HUES64 (cell line): ENCODE data around the gene STYX.

Experiments used
- H3K27ac ChIP-seq: 2 replicates; pipeline ENCODE4 v1.7.0; 2013; ENCODE audit warnings: low read depth, low read length, inconsistent platforms
- H3K27me3 ChIP-seq: 2 replicates; pipeline ENCODE4 v1.6.1; 2013; ENCODE audit warnings: mild to moderate bottlenecking, low read length; ENCODE audit not compliant: insufficient read depth
- H3K36me3 ChIP-seq: 2 replicates; pipeline ENCODE4 v1.6.1; 2013; ENCODE audit warnings: mild to moderate bottlenecking, low read length; ENCODE audit not compliant: insufficient read depth
- H3K4me1 ChIP-seq: 2 replicates; pipeline ENCODE4 v1.6.1; 2013; ENCODE audit warnings: mild to moderate bottlenecking, low read length, moderate library complexity; ENCODE audit not compliant: insufficient read depth
- H3K4me3 ChIP-seq: 2 replicates; pipeline ENCODE4 v1.5.1; 2013; ENCODE audit warnings: mild to moderate bottlenecking, low read length, moderate library complexity
- H3K9ac ChIP-seq: 2 replicates; pipeline ENCODE4 v1.6.1; 2013; ENCODE audit warnings: mild to moderate bottlenecking, low read depth, low read length
- H3K9me3 ChIP-seq: 2 replicates; pipeline ENCODE4 v1.6.1; 2013; ENCODE audit warnings: low read depth, low read length; ENCODE audit not compliant: insufficient read depth
- WGBS: fragments of 150-250, 120-280 bp; methylation state at CpG from one replicate; pipeline ENCODE4 v1.1.7; 2013; ENCODE audit warnings: missing lambda C conversion rate; 5-methylcytosine and 5-hydroxymethylcytosine counted together

The STYX gene

GRCh38 chr14:52790756-52791222 lies 60.8 kb downstream of the STYX start:
- H3K4me3 ChIP-seq: peak overlapping the region; percentile 85
- peak overlapping the region; percentile 69 for H3K27ac ChIP-seq
- no peaks in the 10 kb centered on the region for H3K9me3 ChIP-seq
- peaks cover 5% of the 10 kb centered on the region; the same call in 1 of the 2 replicates for H3K36me3 ChIP-seq
- peaks cover 22% of the 10 kb centered on the region for H3K4me1 ChIP-seq
- 0% methylated on average over 23 of the region's 26 CpGs for WGBS
- peak overlapping the region; percentile 83 for H3K9ac ChIP-seq
- no peaks in the 10 kb centered on the region for H3K27me3 ChIP-seq

- Histone ChIP-seq H3K4me3 (peak within 1 kb of the TSS; percentile 85), H3K9me3 (no peaks in the 10 kb centered on the region), H3K4me1 (peaks cover 22% of the 10 kb centered on the region), H3K27ac (peak within 1 kb of the TSS; percentile 80), H3K36me3 (peaks cover 5% of the 10 kb centered on the region; the same call in 1 of the 2 replicates), H3K27me3 (no peaks in the 10 kb centered on the region), H3K9ac (peak within 1 kb of the TSS; percentile 83)
- WGBS: under 1% methylated on average over 74 of the region's 74 CpGs
These were observed 61.5 kb downstream of the STYX start, which contains the start of gene GNPNAT1 for GRCh38 chr14:52791223-52792096. Gene GNPNAT1, minus strand, starts transcription at chr14:52791607. Its CDS starts 6,957 bp downstream, at chr14:52784650.

GRCh38 chr14:52792097-52792415 lies 62.1 kb downstream of the STYX start:
- Histone ChIP-seq H3K36me3 (peaks cover 4% of the 10 kb centered on the region; the same call in 1 of the 2 replicates), H3K4me3 (peak overlapping the region; percentile 61), H3K4me1 (peaks cover 22% of the 10 kb centered on the region), H3K27ac (peak overlapping the region; percentile 80), H3K9ac (peak overlapping the region; percentile 66), H3K9me3 (no peaks in the 10 kb centered on the region), H3K27me3 (no peaks in the 10 kb centered on the region)
- WGBS: 83% methylated on average over 7 of the region's 7 CpGs

- Histone ChIP-seq H3K27ac (no peak overlapping the region), H3K27me3 (no peaks in the 10 kb centered on the region), H3K36me3 (no peaks in the 10 kb centered on the region), H3K9me3 (no peaks in the 10 kb centered on the region), H3K4me3 (no peak overlapping the region), H3K4me1 (peaks cover 22% of the 10 kb centered on the region), H3K9ac (no peak overlapping the region)
- 91% methylated on average over 2 of the region's 2 CpGs for WGBS
These were observed 63.1 kb downstream of the STYX start for GRCh38 chr14:52793061-52793460.

DNA sequence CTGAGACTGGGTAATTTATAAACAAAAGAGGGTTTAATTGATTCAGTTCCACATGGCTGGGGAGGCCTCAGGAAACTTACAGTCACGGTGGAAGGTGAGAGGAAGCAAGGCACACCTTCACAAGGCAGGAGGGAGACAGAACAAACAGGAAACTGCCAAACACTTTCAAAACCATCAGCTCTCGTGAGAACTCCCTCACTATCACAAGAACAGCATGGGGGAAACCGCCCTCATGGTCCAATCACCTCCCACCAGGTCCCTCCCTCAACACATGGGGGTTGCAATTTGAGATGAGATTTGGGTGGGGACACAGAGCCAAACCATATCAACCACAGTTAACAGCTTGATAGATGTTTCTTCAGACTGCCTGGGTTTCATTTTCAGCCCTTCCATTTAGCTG lies 67.7 kb downstream of the STYX start:
- Histone ChIP-seq H3K4me3 (no peak overlapping the region), H3K36me3 (no peaks in the 10 kb centered on the region), H3K9ac (no peak overlapping the region), H3K4me1 (no peaks in the 10 kb centered on the region), H3K27me3 (no peaks in the 10 kb centered on the region), H3K9me3 (no peaks in the 10 kb centered on the region), H3K27ac (no peak overlapping the region)
- WGBS: 58% methylated on average over 3 of the region's 3 CpGs

- no peaks in the 10 kb centered on the region for H3K9me3 ChIP-seq
- no peaks in the 10 kb centered on the region for H3K27me3 ChIP-seq
- no peaks in the 10 kb centered on the region for H3K36me3 ChIP-seq
- no peak overlapping the region for H3K9ac ChIP-seq
- H3K4me1 ChIP-seq: no peaks in the 10 kb centered on the region
- 94% methylated on average over 15 of the region's 15 CpGs for WGBS
- H3K4me3 ChIP-seq: no peak overlapping the region
- H3K27ac ChIP-seq: no peak overlapping the region
These were observed 68.9 kb downstream of the STYX start for GRCh38 chr14:52798826-52799225.

- Histone ChIP-seq H3K9ac (no peak overlapping the region), H3K4me1 (no peaks in the 10 kb centered on the region), H3K9me3 (no peaks in the 10 kb centered on the region), H3K27me3 (no peaks in the 10 kb centered on the region), H3K4me3 (no peak overlapping the region), H3K36me3 (no peaks in the 10 kb centered on the region), H3K27ac (no peak overlapping the region)
- WGBS: 90% methylated on average over 5 of the region's 5 CpGs
These were observed 71.2 kb downstream of the STYX start for GRCh38 chr14:52801014-52801712.

DNA sequence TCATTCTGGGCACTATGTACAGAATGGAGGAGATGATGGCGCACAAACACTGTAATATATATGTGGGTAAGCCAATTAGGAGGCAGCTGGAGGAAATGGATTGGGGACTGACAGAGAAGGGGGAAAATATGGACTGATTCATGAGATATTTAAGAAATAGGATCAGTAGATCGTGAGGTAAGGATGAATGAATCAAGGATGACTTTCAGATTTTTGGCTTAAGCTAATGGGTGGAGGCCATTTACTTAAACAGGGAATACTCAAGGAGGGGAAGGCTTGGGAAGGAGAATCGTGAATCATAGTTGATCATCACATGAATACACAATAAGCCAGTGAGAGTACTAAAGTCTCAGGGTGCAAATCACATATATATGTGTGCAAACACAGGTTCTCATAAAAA lies 72.6 kb downstream of the STYX start:
- H3K27ac ChIP-seq: no peak overlapping the region
- H3K9me3 ChIP-seq: no peaks in the 10 kb centered on the region
- H3K4me1 ChIP-seq: no peaks in the 10 kb centered on the region
- H3K4me3 ChIP-seq: no peak overlapping the region
- no peaks in the 10 kb centered on the region for H3K27me3 ChIP-seq
- no peak overlapping the region for H3K9ac ChIP-seq
- whole genome bisulfite sequencing: 91% methylated on average over 2 of the region's 3 CpGs
- no peaks in the 10 kb centered on the region for H3K36me3 ChIP-seq

GRCh38 chr14:52806115-52806514 lies 76.1 kb downstream of the STYX start:
- H3K4me1 ChIP-seq: no peaks in the 10 kb centered on the region
- H3K36me3 ChIP-seq: no peaks in the 10 kb centered on the region
- no peaks in the 10 kb centered on the region for H3K9me3 ChIP-seq
- WGBS: 91% methylated on average over 3 of the region's 4 CpGs
- H3K9ac ChIP-seq: no peak overlapping the region
- no peak overlapping the region for H3K27ac ChIP-seq
- no peaks in the 10 kb centered on the region for H3K27me3 ChIP-seq
- H3K4me3 ChIP-seq: no peak overlapping the region

DNA sequence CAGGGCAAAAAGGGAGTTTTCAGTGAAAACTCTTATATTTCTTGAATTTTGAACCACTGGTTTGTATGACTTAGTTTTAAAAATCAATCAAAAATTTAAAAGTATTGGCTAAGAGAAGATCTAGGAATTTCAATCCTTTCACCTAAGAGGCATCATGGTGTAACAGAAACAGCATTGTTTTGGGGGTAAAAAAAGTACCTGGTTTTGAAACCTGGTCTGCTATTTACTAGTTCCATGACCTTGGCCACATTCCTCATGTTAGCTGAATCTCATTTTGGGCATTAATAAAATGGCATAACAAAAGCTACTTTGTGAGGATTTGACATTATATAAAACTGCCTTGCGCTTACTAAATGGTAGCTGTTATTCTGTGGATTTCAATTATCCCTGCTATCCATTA lies 78.1 kb downstream of the STYX start:
- H3K4me1 ChIP-seq: no peaks in the 10 kb centered on the region
- H3K4me3 ChIP-seq: no peak overlapping the region
- H3K9ac ChIP-seq: no peak overlapping the region
- no peaks in the 10 kb centered on the region for H3K36me3 ChIP-seq
- H3K9me3 ChIP-seq: no peaks in the 10 kb centered on the region
- WGBS: no CpG with 5 or more reads among the region's 1 CpG
- no peaks in the 10 kb centered on the region for H3K27me3 ChIP-seq
- H3K27ac ChIP-seq: no peak overlapping the region

- Histone ChIP-seq H3K27ac (no peak overlapping the region), H3K36me3 (no peaks in the 10 kb centered on the region), H3K9me3 (no peaks in the 10 kb centered on the region), H3K27me3 (no peaks in the 10 kb centered on the region), H3K4me1 (no peaks in the 10 kb centered on the region), H3K4me3 (no peak overlapping the region), H3K9ac (no peak overlapping the region)
- 92% methylated on average over 5 of the region's 7 CpGs for WGBS
These were observed 91.9 kb downstream of the STYX start for GRCh38 chr14:52821805-52822250.
